ENCODE data around the gene WDPCP.

The WDPCP gene

GRCh38 chr2:63218800-63219526 is 369.3 kb downstream of the WDPCP start:
- no peak overlapping the region for H3K4me3 ChIP-seq (ENCODE audit: low read depth, low read length)
- no peak for TF ChIP-seq CTCF (IDR thresholded peaks at IDR 0.05; ENCODE audit: insufficient read depth, low read depth, low read length, missing control alignments)
- DNase-seq (ENCODE audit: low read depth), result no peak

DNA sequence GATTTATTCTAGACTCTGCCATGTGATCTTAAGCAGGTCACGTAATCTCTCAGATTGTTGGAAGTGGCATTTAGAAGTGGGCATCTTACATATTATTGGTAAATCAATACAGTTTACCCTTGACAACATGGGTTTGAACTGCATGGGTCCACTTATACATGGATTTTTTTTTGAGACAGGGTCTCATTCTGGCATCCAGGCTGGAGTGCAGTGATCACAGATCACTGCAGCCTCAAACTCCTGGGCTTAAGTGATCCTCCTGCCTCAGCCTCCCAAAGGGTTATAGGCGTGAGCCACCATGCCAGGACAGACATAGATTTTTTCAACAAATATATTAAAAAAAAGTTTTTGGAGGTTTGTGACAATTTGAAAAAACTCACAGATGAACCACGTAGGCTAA is 393.0 kb downstream of the WDPCP start:
- DNase-seq (ENCODE audit: low read depth), result no peak
- TF ChIP-seq CTCF (IDR thresholded peaks at IDR 0.05; ENCODE audit: insufficient read depth, low read depth, low read length, missing control alignments), result no peak
- no peak overlapping the region for H3K4me3 ChIP-seq (ENCODE audit: low read depth, low read length)

DNA sequence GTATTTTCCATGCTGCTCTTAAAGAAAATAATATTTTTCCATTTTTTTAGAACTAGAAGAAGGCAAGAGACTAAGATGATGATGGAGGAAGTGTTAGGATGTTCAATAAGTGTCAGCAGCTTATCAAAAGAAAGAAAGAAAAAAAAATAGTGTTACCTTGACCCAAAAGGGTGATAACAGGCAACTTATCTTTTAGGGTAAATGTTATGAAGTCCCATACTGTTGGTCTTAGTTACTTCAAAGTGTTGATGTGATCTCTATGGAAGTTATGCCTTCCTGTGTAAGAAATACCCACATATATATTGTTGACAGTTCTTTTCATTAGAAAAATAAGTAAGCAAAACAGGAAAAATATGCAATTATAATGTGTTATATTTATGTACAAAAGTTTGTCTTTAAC is 394.1 kb downstream of the WDPCP start:
- no peak for TF ChIP-seq CTCF (IDR thresholded peaks at IDR 0.05; ENCODE audit: insufficient read depth, low read depth, low read length, missing control alignments)
- no peak overlapping the region for H3K4me3 ChIP-seq (ENCODE audit: low read depth, low read length)
- DNase-seq (ENCODE audit: low read depth), result no peak

DNA sequence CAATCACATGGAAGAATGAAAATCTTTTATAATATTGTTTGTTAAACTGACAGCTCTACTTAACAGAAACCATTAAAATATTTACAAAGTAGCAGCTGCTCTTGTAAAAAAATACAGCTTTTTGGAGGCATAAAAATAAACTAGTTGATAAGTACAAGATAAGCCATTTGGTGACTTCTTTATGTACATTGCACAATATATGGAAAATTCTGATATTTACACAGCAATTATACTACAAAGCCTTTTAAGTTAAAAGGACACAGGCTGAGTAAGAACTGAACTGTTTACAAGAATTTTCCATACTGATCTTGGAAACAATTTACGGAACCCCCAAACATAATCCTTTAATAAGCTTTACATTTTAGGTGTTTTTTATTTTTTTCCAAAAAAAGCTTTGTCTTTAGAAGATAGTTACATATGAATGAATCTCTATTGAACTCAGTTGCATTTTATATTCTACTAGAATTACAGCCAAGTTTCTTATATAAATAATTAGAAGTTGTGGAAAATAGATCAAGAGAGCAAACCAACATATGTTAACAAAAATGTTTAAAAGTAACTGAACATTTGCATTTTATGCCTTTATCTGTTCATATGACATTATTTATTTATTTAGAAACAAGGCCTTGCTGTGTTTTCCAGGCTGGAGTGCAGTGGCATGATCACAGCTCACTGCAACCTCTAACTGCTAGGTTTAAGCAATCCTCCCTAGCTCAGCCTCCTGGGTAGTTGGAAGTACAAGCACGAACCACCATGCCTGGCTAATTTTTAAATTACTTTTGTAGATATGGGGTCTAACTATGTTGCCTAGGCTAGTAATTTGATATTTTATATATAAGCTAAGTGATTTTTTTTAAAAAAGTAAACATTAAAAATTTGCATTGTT is 395.1 kb downstream of the WDPCP start:
- no peak for DNase-seq (ENCODE audit: low read depth)
- TF ChIP-seq CTCF (IDR thresholded peaks at IDR 0.05; ENCODE audit: insufficient read depth, low read depth, low read length, missing control alignments), result no peak
- H3K4me3 ChIP-seq (ENCODE audit: low read depth, low read length), result no peak overlapping the region

GRCh38 chr2:63192169-63192888 is 395.9 kb downstream of the WDPCP start:
- H3K4me3 ChIP-seq (ENCODE audit: low read depth, low read length), result no peak overlapping the region
- DNase-seq (ENCODE audit: low read depth), result no peak
- no peak for TF ChIP-seq CTCF (IDR thresholded peaks at IDR 0.05; ENCODE audit: insufficient read depth, low read depth, low read length, missing control alignments)

- peak; percentile 76 for DNase-seq (ENCODE audit: low read depth)
- peak; percentile 94 for TF ChIP-seq CTCF (IDR thresholded peaks at IDR 0.05; ENCODE audit: insufficient read depth, low read depth, low read length, missing control alignments)
- H3K4me3 ChIP-seq (ENCODE audit: low read depth, low read length), result no peak overlapping the region
Measured at GRCh38 chr2:63189026-63189425, 399.3 kb downstream of the WDPCP start.

All from GM12865 (cell line).